ENCODE results near the gene PPFIA3.
"Not testable (repeated sequence)": the region's sequence is repeated elsewhere in the genome, so short reads cannot be mapped to it uniquely, and the experiment has no call there.

PPFIA3 gene

GRCh38 chr19:49125025-49125731, 5.8 kb downstream of the PPFIA3 start:
- DNase-seq = no peak

- DNase-seq = no peak
Observed at GRCh38 chr19:49126575-49126974, 7.2 kb downstream of the PPFIA3 start.

- DNase-seq = not testable (repeated sequence)
Observed at GRCh38 chr19:49127225-49127624, 7.9 kb downstream of the PPFIA3 start.

GRCh38 chr19:49127674-49128544, 8.6 kb downstream of the PPFIA3 start:
- DNase-seq = peak; percentile 90

- no peak for DNase-seq
Observed at GRCh38 chr19:49128545-49129237, 9.3 kb downstream of the PPFIA3 start.

- DNase-seq = no peak
Observed at GRCh38 chr19:49129238-49129583, 9.9 kb downstream of the PPFIA3 start.

- no peak for DNase-seq
Observed at GRCh38 chr19:49130325-49130724, 11.0 kb downstream of the PPFIA3 start.

- no peak for DNase-seq
Observed at GRCh38 chr19:49132974-49133609, 13.7 kb downstream of the PPFIA3 start.

GRCh38 chr19:49133621-49134454, 14.5 kb downstream of the PPFIA3 start:
- no peak for DNase-seq

GRCh38 chr19:49135686-49136085, 16.3 kb downstream of the PPFIA3 start:
- DNase-seq = no peak

- DNase-seq = no peak
Observed at GRCh38 chr19:49136771-49137171, 17.4 kb downstream of the PPFIA3 start.

GRCh38 chr19:49140951-49141350, 21.6 kb downstream of the PPFIA3 start:
- DNase-seq = no peak

- DNase-seq = no peak
Observed at GRCh38 chr19:49141352-49141751, 22.0 kb downstream of the PPFIA3 start.

- DNase-seq = peak; percentile 70
Observed at GRCh38 chr19:49142866-49143335, 23.6 kb downstream of the PPFIA3 start.

- DNase-seq = peak; percentile 20
Observed at GRCh38 chr19:49145573-49146407, 26.4 kb downstream of the PPFIA3 start.

GRCh38 chr19:49146408-49146770, 27.0 kb downstream of the PPFIA3 start:
- not testable (repeated sequence) for DNase-seq

- no peak for DNase-seq
Observed at GRCh38 chr19:49148044-49148682, 28.8 kb downstream of the PPFIA3 start.

GRCh38 chr19:49148784-49149651, 29.7 kb downstream of the PPFIA3 start:
- DNase-seq = peak; percentile 73

GRCh38 chr19:49149652-49150105, 30.3 kb downstream of the PPFIA3 start:
- peak; percentile 38 for DNase-seq
